Nephron (organoid): ENCODE data around the gene LEKR1.

Experiments used
- H3K27ac Mint-ChIP-seq, 3 experiments: 2 replicates each; pipeline ENCODE4 v1.8.0; 2020; ENCODE audit warnings: mixed read lengths in 3 of 3, mild to moderate bottlenecking in 2 of 3, moderate library complexity in 1 of 3
- H3K27me3 Mint-ChIP-seq: 2 replicates; pipeline ENCODE4 v1.8.0; 2021; ENCODE audit warnings: low read depth, mild to moderate bottlenecking, moderate library complexity, mixed read lengths
- H3K36me3 Mint-ChIP-seq: 2 replicates; pipeline ENCODE4 v1.8.0; 2020; ENCODE audit warnings: low read depth, mixed read lengths
- H3K4me1 Mint-ChIP-seq: 2 replicates; pipeline ENCODE4 v1.8.0; 2020; ENCODE audit warnings: mixed read lengths
- H3K4me3 Mint-ChIP-seq, 3 experiments: 2 replicates each; pipeline ENCODE4 v1.8.0; 2020; ENCODE audit warnings: mild to moderate bottlenecking in 3 of 3, mixed read lengths in 3 of 3, moderate library complexity in 2 of 3
- H3K9me3 Mint-ChIP-seq: 2 replicates; pipeline ENCODE4 v1.8.0; 2020; ENCODE audit warnings: mixed read lengths
- TF ChIP-seq, protein P1 (sequence below), 3 experiments: fragments of 200-600 bp; sonication (generic); IDR thresholded peaks; one replicate each; pipeline ENCODE4 v1.5.0; 2021; ENCODE audit warnings: antibody characterized with exemption in 3 of 3; ENCODE audit not compliant: unreplicated experiment in 3 of 3

Gene LEKR1

DNA sequence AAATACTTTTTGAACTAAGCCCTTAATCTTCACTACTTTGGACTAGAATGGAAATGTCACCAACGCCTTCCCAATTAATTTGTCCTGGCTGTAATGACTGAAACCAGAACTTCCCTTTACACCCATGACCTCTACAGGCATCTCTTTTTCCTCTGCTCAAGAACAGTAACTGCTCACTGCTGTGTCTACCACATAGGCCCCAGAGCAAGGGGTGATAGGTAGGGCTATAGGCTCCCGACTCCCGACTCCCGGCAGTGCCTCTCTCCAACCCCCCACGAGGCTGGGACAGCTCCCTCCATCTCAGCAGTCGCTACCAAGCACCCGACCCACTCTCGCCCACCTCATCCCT lies 384 bp upstream of the LEKR1 start:
- Mint-ChIP-seq H3K36me3 (no peaks in the 10 kb centered on the region), H3K27ac (peak overlapping the region; percentile 95 to 98 (median 96)), H3K4me1 (peaks cover 27% of the 10 kb centered on the region), H3K4me3 (peak overlapping the region; percentile 90 to 93 (median 91)), H3K27me3 (no peaks in the 10 kb centered on the region), H3K9me3 (no peaks in the 10 kb centered on the region)
- TF ChIP-seq, protein P1, sequence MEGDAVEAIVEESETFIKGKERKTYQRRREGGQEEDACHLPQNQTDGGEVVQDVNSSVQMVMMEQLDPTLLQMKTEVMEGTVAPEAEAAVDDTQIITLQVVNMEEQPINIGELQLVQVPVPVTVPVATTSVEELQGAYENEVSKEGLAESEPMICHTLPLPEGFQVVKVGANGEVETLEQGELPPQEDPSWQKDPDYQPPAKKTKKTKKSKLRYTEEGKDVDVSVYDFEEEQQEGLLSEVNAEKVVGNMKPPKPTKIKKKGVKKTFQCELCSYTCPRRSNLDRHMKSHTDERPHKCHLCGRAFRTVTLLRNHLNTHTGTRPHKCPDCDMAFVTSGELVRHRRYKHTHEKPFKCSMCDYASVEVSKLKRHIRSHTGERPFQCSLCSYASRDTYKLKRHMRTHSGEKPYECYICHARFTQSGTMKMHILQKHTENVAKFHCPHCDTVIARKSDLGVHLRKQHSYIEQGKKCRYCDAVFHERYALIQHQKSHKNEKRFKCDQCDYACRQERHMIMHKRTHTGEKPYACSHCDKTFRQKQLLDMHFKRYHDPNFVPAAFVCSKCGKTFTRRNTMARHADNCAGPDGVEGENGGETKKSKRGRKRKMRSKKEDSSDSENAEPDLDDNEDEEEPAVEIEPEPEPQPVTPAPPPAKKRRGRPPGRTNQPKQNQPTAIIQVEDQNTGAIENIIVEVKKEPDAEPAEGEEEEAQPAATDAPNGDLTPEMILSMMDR (IDR thresholded peaks at IDR 0.05; ENCODE audit: unreplicated experiment in 3 of 3): no peak

DNA sequence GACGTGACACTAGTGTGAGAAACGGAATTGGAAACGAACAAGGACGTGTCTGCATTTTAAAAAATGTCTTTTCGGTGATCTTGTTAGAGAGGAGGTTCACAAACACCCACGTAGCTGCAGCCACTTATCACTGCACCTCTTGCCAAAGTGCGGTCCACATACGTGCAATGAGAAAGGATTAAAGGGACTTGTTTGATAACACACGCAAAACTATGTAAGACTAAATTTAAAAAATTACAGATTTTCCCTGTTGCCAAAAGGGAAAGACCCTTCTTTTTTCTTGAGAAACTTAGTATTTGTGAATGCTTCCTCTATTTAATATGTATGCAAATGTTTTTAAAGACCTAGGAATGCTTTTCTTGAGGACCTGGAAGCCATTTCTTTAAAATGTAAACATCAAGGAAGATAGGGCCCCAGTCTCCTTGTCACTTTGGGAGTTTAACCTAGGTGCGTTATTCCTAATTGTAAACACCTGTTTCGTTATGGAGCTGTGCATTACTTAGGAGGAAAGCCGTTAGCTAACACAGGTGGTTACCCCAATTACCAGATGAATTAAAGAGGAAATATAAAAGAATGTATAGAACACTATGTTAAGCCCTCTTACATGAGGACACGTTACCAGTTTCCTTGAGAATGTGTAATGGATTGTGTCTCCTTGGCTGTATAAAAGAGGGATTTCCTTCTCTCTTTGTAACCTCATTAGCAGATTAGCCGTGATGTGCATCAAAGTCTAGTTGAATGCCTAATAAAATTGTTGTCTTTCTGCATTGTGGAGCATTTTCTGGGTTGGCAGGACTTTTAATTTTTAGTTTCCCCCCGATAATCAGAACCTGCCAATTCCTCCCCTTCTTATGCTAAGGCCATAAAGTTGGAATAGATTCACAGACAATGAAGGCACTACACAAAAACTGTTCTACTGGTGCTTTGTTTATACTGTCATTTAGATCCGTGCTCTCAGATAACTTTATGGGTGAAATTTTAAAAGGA lies 1.0 kb downstream of the LEKR1 start:
- Mint-ChIP-seq H3K9me3 (no peaks in the 10 kb centered on the region), H3K36me3 (no peaks in the 10 kb centered on the region), H3K27me3 (no peaks in the 10 kb centered on the region), H3K4me3 (peak overlapping the region; percentile 90 to 93 (median 91)), H3K4me1 (peaks cover 27% of the 10 kb centered on the region), H3K27ac (peak overlapping the region; percentile 95 to 98 (median 96))
- TF ChIP-seq, protein P1 (IDR thresholded peaks at IDR 0.05; ENCODE audit: unreplicated experiment in 3 of 3): no peak

DNA sequence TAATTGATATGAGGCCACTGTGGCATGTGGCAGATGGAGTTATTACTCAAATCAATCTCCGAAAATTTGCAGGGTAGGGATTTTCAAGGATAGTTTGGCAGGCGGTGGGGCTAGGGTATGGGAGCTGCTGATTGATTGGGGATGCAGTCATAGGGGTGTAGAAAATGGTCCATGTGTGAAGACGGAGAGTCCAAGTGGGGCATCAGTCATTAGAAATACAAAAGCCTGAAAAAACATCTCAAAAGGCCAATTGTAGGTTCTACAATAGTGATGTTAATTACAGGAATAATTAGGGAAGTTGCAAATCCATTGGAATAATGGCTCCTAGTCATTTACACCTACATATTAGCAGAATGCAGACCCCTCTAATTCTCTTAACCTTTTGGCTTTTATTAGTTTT lies 4.9 kb downstream of the LEKR1 start:
- TF ChIP-seq, protein P1 (IDR thresholded peaks at IDR 0.05; ENCODE audit: unreplicated experiment in 3 of 3): no peak
- H3K4me3 Mint-ChIP-seq: no peak overlapping the region
- H3K36me3 Mint-ChIP-seq: no peaks in the 10 kb centered on the region
- no peak overlapping the region for H3K27ac Mint-ChIP-seq
- peaks cover 20% of the 10 kb centered on the region for H3K4me1 Mint-ChIP-seq
- no peaks in the 10 kb centered on the region for H3K27me3 Mint-ChIP-seq
- H3K9me3 Mint-ChIP-seq: no peaks in the 10 kb centered on the region

DNA sequence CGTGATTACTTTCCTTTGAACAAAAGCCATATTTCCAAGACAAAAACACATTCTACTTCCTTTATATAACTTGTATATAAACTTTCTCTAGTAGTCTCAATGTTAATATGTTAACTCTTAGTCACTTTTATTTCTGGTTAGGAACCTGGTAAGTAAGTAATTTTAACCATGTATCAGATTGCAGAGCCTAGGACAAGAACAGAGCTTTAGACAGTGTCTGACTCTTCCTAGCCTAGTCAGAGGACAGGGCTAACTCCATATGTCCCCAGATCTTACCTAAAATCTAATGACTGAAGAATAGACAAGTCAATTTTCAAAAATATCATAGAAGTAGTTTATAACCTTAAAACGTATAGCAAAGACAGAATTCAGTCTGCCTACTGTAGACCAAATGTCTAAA lies 8.3 kb downstream of the LEKR1 start:
- Mint-ChIP-seq H3K9me3 (no peaks in the 10 kb centered on the region), H3K27ac (no peak overlapping the region)
- TF ChIP-seq, protein P1 (IDR thresholded peaks at IDR 0.05; ENCODE audit: unreplicated experiment in 3 of 3): no peak

DNA sequence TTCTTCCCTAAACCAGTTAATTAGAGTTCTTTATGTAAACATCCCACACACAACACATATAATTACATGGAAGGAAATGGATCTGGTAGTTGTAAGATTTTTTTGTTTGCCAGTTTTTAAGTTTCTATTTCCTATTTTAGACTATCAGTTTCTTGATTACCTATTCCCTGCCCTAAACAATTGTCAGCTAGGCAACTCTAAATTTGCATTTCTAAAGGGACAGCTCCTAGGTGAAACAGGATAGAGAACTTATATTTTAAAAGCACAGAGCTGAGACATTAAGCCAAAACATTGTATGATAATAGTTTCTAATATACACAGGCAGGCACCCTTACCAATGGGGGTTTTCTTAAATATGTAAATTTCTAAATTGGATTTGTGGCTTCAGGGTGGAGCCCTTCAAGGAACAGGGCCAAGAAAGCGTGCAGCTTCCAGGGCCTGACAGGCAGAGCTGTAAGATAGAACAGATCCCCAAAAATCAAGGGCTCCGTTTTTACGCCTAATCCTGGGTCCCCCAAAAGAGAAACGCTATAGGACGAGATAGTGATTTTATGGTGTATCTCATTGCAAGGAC lies 8.9 kb downstream of the LEKR1 start:
- H3K4me1 Mint-ChIP-seq: no peaks in the 10 kb centered on the region
- no peak overlapping the region for H3K27ac Mint-ChIP-seq
- TF ChIP-seq, protein P1 (IDR thresholded peaks at IDR 0.05; ENCODE audit: unreplicated experiment in 3 of 3): no peak
- no peaks in the 10 kb centered on the region for H3K9me3 Mint-ChIP-seq
- H3K4me3 Mint-ChIP-seq: no peak overlapping the region
- no peaks in the 10 kb centered on the region for H3K27me3 Mint-ChIP-seq
- H3K36me3 Mint-ChIP-seq: no peaks in the 10 kb centered on the region

More for the DNA sequence above, 8.3 kb downstream of the LEKR1 start:
- Mint-ChIP-seq H3K36me3 (no peaks in the 10 kb centered on the region), H3K4me3 (no peak overlapping the region), H3K4me1 (no peaks in the 10 kb centered on the region), H3K27me3 (no peaks in the 10 kb centered on the region)
